IMR-90 (cell line): ENCODE results near the gene PCDHGB7. TPM values are rescaled to one million over a fixed set of nuclear protein-coding genes. Genes with fewer than 3 reads are reported as not detected.
A peak's percentile ranks its signal among the peaks of the same experiment; 100 is the strongest.
"Not testable (repeated sequence)": the region's sequence is repeated elsewhere in the genome, so short reads cannot be mapped to it uniquely, and the experiment has no call there.

ENCODE experiments used
- ATAC-seq: fragments of 200-7000 bp; cut with Tn5 transposase; 2 replicates; pipeline ENCODE4 v1.9.1; 2020; ENCODE audit warnings: low read depth, mild to moderate bottlenecking, moderate library complexity
- BruUV-seq: library from RNA; stranded (reverse); fragments of 400-500 nt; replicated peaks from 2 replicates; lab custom pipeline; 2021; lab: Mats Ljungman, UMichigan
- CTCF ChIA-PET: fragments of 300-600 bp; formaldehyde crosslinking; extraction: SDS; loops from one replicate; lab custom pipeline; 2021; ENCODE audit warnings: antibody characterized with exemption; lab: Yijun Ruan, JAX
- POLR2A ChIA-PET: fragments of 300-600 bp; sonication (Branson Sonifier 250); formaldehyde crosslinking; loops from one replicate; lab custom pipeline; 2022; ENCODE audit warnings: antibody characterized with exemption; ENCODE audit not compliant: unreplicated experiment; lab: Charles Lee
- DNase-seq: peaks from one replicate; pipeline ENCODE4 v3.0.0; 2013
- H2AFZ ChIP-seq: replicated peaks from 2 replicates; pipeline ENCODE3; 2013; ENCODE audit warnings: low read length, mild to moderate bottlenecking; ENCODE audit not compliant: poor library complexity
- H2AK5ac ChIP-seq: 2 replicates; pipeline ENCODE4 v1.6.1; 2013; ENCODE audit warnings: low read depth, low read length, inconsistent platforms
- H2AK9ac ChIP-seq: replicated peaks from 2 replicates; pipeline ENCODE3; 2013; ENCODE audit warnings: mild to moderate bottlenecking, low read depth, low read length, moderate library complexity; ENCODE audit not compliant: poor library complexity
- H2BK120ac ChIP-seq: 2 replicates; pipeline ENCODE4 v1.6.1; 2013; ENCODE audit warnings: low read depth, low read length, inconsistent platforms
- H2BK15ac ChIP-seq: 3 replicates; pipeline ENCODE4 v1.6.1; 2013; ENCODE audit warnings: low read depth, low read length, inconsistent platforms
- H2BK20ac ChIP-seq: 2 replicates; pipeline ENCODE4 v1.6.1; 2013; ENCODE audit warnings: low read depth, mild to moderate bottlenecking, inconsistent platforms, low read length, moderate library complexity
- H2BK5ac ChIP-seq: 2 replicates; pipeline ENCODE4 v1.6.1; 2013; ENCODE audit warnings: mild to moderate bottlenecking, low read depth, low read length, inconsistent platforms; ENCODE audit not compliant: poor library complexity, severe bottlenecking
- H3K14ac ChIP-seq: replicated peaks from 2 replicates; pipeline ENCODE4 v1.6.1; 2013; ENCODE audit warnings: low read depth, low read length, inconsistent platforms
- H3K18ac ChIP-seq: 2 replicates; pipeline ENCODE4 v1.6.1; 2013; ENCODE audit warnings: low read depth, low read length, control low read depth
- H3K23ac ChIP-seq: 2 replicates; pipeline ENCODE4 v1.6.1; 2013; ENCODE audit warnings: low read depth, low read length, inconsistent platforms
- H3K27ac ChIP-seq: 2 replicates; pipeline ENCODE4 v1.5.1; 2013; ENCODE audit warnings: mild to moderate bottlenecking, control low read depth, low read length; ENCODE audit not compliant: insufficient read depth
- H3K27me3 ChIP-seq: 2 replicates; pipeline ENCODE4 v1.6.1; 2013; ENCODE audit warnings: low read length; ENCODE audit not compliant: control insufficient read depth, insufficient read depth
- H3K36me3 ChIP-seq: 2 replicates; pipeline ENCODE4 v1.6.1; 2013; ENCODE audit warnings: low read length, mixed read lengths; ENCODE audit not compliant: control insufficient read depth, insufficient read depth
- H3K4ac ChIP-seq: 2 replicates; pipeline ENCODE4 v1.6.1; 2013; ENCODE audit warnings: low read depth, low read length, inconsistent platforms
- H3K4me1 ChIP-seq: 2 replicates; pipeline ENCODE4 v1.6.1; 2013; ENCODE audit warnings: low read length, mixed read lengths; ENCODE audit not compliant: control insufficient read depth, insufficient read depth
- H3K4me2 ChIP-seq: 2 replicates; pipeline ENCODE4 v1.6.1; 2013; ENCODE audit warnings: low read depth, mild to moderate bottlenecking, control low read depth, low read length, moderate library complexity
- H3K4me3 ChIP-seq: 2 replicates; pipeline ENCODE4 v1.5.1; 2013; ENCODE audit warnings: low read depth, mild to moderate bottlenecking, control low read depth, low read length, moderate library complexity; ENCODE audit not compliant: insufficient read depth
- H3K56ac ChIP-seq: 2 replicates; pipeline ENCODE4 v1.6.1; 2013; ENCODE audit warnings: low read length, inconsistent platforms; ENCODE audit not compliant: insufficient read depth; ENCODE audit errors: extremely low read depth
- H3K79me1 ChIP-seq, 2 experiments: 2 replicates each; pipeline ENCODE4 v1.6.1; 2013; ENCODE audit warnings: low read length in 2 of 2, inconsistent platforms in 1 of 2, low read depth in 1 of 2
- H3K9ac ChIP-seq: 2 replicates; pipeline ENCODE4 v1.6.1; 2013; ENCODE audit warnings: low read depth, low read length, control low read depth
- H3K9me1 ChIP-seq: 2 replicates; pipeline ENCODE4 v1.6.1; 2013; ENCODE audit warnings: low read length, inconsistent platforms; ENCODE audit not compliant: insufficient read depth
- H3K9me3 ChIP-seq: 2 replicates; pipeline ENCODE4 v1.6.1; 2013; ENCODE audit warnings: low read length; ENCODE audit not compliant: control insufficient read depth, insufficient read depth
- H4K20me1 ChIP-seq: 2 replicates; pipeline ENCODE4 v1.6.1; 2013; ENCODE audit warnings: low read length, inconsistent platforms; ENCODE audit not compliant: insufficient read depth
- H4K5ac ChIP-seq: 2 replicates; pipeline ENCODE4 v1.6.1; 2013; ENCODE audit warnings: mild to moderate bottlenecking, low read depth, low read length, control low read depth
- H4K8ac ChIP-seq, 2 experiments: 2 replicates each; pipeline ENCODE4 v1.6.1; 2013; ENCODE audit warnings: low read depth in 2 of 2, low read length in 2 of 2, control low read depth in 1 of 2, inconsistent platforms in 1 of 2
- H4K91ac ChIP-seq: 2 replicates; pipeline ENCODE4 v1.6.1; 2013; ENCODE audit warnings: low read depth, low read length, inconsistent platforms; ENCODE audit not compliant: insufficient read depth
- CTCF ChIP-seq: conservative IDR thresholded peaks from 2 replicates; pipeline ENCODE4 v1.5.1; 2012; ENCODE audit warnings: mild to moderate bottlenecking, low read depth, low read length, improper control_type of control experiment
- RAD21 ChIP-seq: IDR thresholded peaks from 2 replicates; pipeline ENCODE4 v1.6.1; 2012; ENCODE audit warnings: low read length, improper control_type of control experiment
- WGBS, 2 experiments: methylation state at CpG; one replicate each; pipeline versions ENCODE4 v1.1.5 to v1.1.7; 2013; ENCODE audit warnings: missing lambda C conversion rate in 2 of 2; ENCODE audit not compliant: insufficient read length in 1 of 2; ENCODE audit errors: extremely low coverage in 2 of 2; 5-methylcytosine and 5-hydroxymethylcytosine counted together
- dilution Hi-C: fragments of 300-500 bp; cut with HindIII; formaldehyde crosslinking; loops from one replicate; pipeline ENCODE4 v1.14.3; 2018; ENCODE audit warnings: low sequenced_read_pairs; ENCODE audit not compliant: unreplicated experiment
- in situ Hi-C: fragments of 300-500 bp; cut with MboI; formaldehyde crosslinking; loops from 3 replicates; pipeline ENCODE4 v1.14.3; 2019; ENCODE audit warnings: low sequenced_read_pairs, inconsistent platforms, mixed read lengths
- intact Hi-C: fragments of 100-400 bp; cut with micrococcal nuclease; formaldehyde crosslinking; loops from 2 replicates; pipeline ENCODE4 v1.10.0; 2022
- polyA plus RNA-seq, 3 experiments: library from polyadenylated mRNA; depleted of rRNA; stranded (reverse); fragments of >200 nt; gene quantifications; 2 replicates each; pipeline ENCODE4 v1.2.3, GENCODE V29; 2012; ENCODE audit warnings: low replicate concordance in 1 of 3
- total RNA-seq: library from RNA; depleted of rRNA; stranded (reverse); fragments of >200 nt; gene quantifications from 2 replicates; pipeline ENCODE4 v1.2.3, GENCODE V29; 2012

Gene PCDHGB7
- total and polyA plus RNA-seq, 2 of the 4 experiments (the other 2 are of a cell fraction), result 6.3 to 8.1 TPM

- DNase-seq, result peak; percentile 19
- not testable (repeated sequence) for H3K9ac ChIP-seq
These were observed 9.5 kb upstream of the PCDHGB7 start, which contains the start of gene PCDHGB6 for GRCh38 chr5:141407790-141408505. PCDHGB6 (plus strand) TSS chr5:141408021; CDS start chr5:141408203, 182 bp downstream.

More at GRCh38 chr5:141407790-141408505, 9.5 kb upstream of the PCDHGB7 start, which contains the start of gene PCDHGB6:
- H3K4me1 ChIP-seq, H2AFZ ChIP-seq, dilution Hi-C loops, H2BK20ac ChIP-seq, ATAC-seq, H4K91ac ChIP-seq, H3K18ac ChIP-seq, H4K8ac ChIP-seq, H3K4ac ChIP-seq, BruUV-seq, H2AK9ac ChIP-seq, H3K27ac ChIP-seq, H2BK120ac ChIP-seq, H3K23ac ChIP-seq, H2BK15ac ChIP-seq, intact Hi-C loops, H4K20me1 ChIP-seq, H3K4me2 ChIP-seq, H4K5ac ChIP-seq, H3K56ac ChIP-seq, H2AK5ac ChIP-seq, H3K9me1 ChIP-seq, H3K14ac ChIP-seq, in situ Hi-C loops, H3K27me3 ChIP-seq, H2BK5ac ChIP-seq: not testable (repeated sequence)
- H3K36me3 ChIP-seq, result peaks cover 18% of the 10 kb centered on the region
- peaks cover 9 to 15% of the 10 kb centered on the region in 2 experiments for H3K79me1 ChIP-seq
- CTCF ChIA-PET, result interaction anchor here (0.6 to 1.4 kb wide), 6 partner anchors 12 to 156 kb away, joined by 3 to 9 read pairs (median 4); partner anchors contain the start of gene PCDHGA11
- 12% methylated on average over 12 of the region's 51 CpGs; no CpG with 5 or more reads in 1 of the 2 experiments for WGBS, 2 experiments
- peak within 1 kb of the TSS; percentile 23; the same call in 1 of the 2 replicates for H3K4me3 ChIP-seq
- peak; percentile 37 for TF ChIP-seq CTCF
- peak; percentile 38 for TF ChIP-seq RAD21
- POLR2A ChIA-PET, result interaction anchor here (0.6 to 1.5 kb wide), 2 partner anchors 153 to 189 kb away, joined by 4 to 5 read pairs; no protein-coding TSS in a partner anchor
- H3K9me3 ChIP-seq, result peaks cover 60% of the 10 kb centered on the region
